ENCODE data around the gene PDCD6IP. TPM values are rescaled to one million over a fixed set of nuclear protein-coding genes. Genes with fewer than 3 reads are reported as not detected.
A peak's percentile ranks its signal among the peaks of the same experiment; 100 is the strongest.

Gene PDCD6IP
- total and polyA plus RNA-seq, 2 donors (not counting 1 experiment from before 2014, with no cell fraction given) = 99.4 to 146 TPM

GRCh38 chr3:33758864-33759263 lies 39.6 kb upstream of the PDCD6IP start:
- no peaks in the 10 kb centered on the region for H3K79me2 ChIP-seq (ENCODE audit: control insufficient read depth, insufficient read depth, low read length)
- no peak overlapping the region for H2AFZ ChIP-seq (ENCODE audit: low read length)
- peak in 1 of 2 donors; percentile 5 for DNase-seq (ENCODE audit: low read depth in 2 of 2)
- H3K4me1 ChIP-seq (ENCODE audit: control insufficient read depth, extremely low read depth, insufficient read depth, low read length) = no peaks in the 10 kb centered on the region
- no peaks in the 10 kb centered on the region for H3K36me3 ChIP-seq (ENCODE audit: control insufficient read depth, insufficient read depth, low read length)
- no peak overlapping the region for H3K4me3 ChIP-seq (replicated peaks in 1 of 4; ENCODE audit: control extremely low read depth in 1 of 4, insufficient read depth in 1 of 4, low read depth in 3 of 4, low read length in 4 of 4)
- H3K27ac ChIP-seq (ENCODE audit: insufficient read depth, low read length) = no peak overlapping the region
- no peaks in the 10 kb centered on the region for H4K20me1 ChIP-seq (ENCODE audit: control insufficient read depth, extremely low read depth, insufficient read depth, low read length)
- H3K9me3 ChIP-seq (ENCODE audit: control insufficient read depth, insufficient read depth, low read depth, low read length) = no peaks in the 10 kb centered on the region
- TF ChIP-seq EZH2 (IDR thresholded peaks at IDR 0.05; ENCODE audit: low read length, missing control alignments) (no peak), CTCF (conservative IDR thresholded peaks at IDR 0.05 in 1 of 2, IDR thresholded peaks at IDR 0.05 in 1 of 2; ENCODE audit: low read depth in 1 of 2, low read length in 2 of 2) (no peak)
- H3K9ac ChIP-seq (ENCODE audit: insufficient read depth, low read length) = no peak overlapping the region
- H3K27me3 ChIP-seq (ENCODE audit: control insufficient read depth, insufficient read depth, low read length) = no peaks in the 10 kb centered on the region
- H3K4me2 ChIP-seq (ENCODE audit: extremely low read depth, insufficient read depth, low read length) = no peak overlapping the region

GRCh38 chr3:33768578-33769330 lies 29.7 kb upstream of the PDCD6IP start:
- Histone ChIP-seq H3K27ac (ENCODE audit: insufficient read depth, low read length) (no peak overlapping the region), H3K4me1 (ENCODE audit: control insufficient read depth, extremely low read depth, insufficient read depth, low read length) (no peaks in the 10 kb centered on the region), H3K9ac (ENCODE audit: insufficient read depth, low read length) (no peak overlapping the region), H3K36me3 (ENCODE audit: control insufficient read depth, insufficient read depth, low read length) (no peaks in the 10 kb centered on the region), H3K9me3 (ENCODE audit: control insufficient read depth, insufficient read depth, low read depth, low read length) (no peaks in the 10 kb centered on the region), H3K4me3 (replicated peaks in 1 of 4; ENCODE audit: control extremely low read depth in 1 of 4, insufficient read depth in 1 of 4, low read depth in 3 of 4, low read length in 4 of 4) (no peak overlapping the region), H2AFZ (ENCODE audit: low read length) (no peak overlapping the region), H3K4me2 (ENCODE audit: extremely low read depth, insufficient read depth, low read length) (no peak overlapping the region), H4K20me1 (ENCODE audit: control insufficient read depth, extremely low read depth, insufficient read depth, low read length) (no peaks in the 10 kb centered on the region), H3K27me3 (ENCODE audit: control insufficient read depth, insufficient read depth, low read length) (no peaks in the 10 kb centered on the region), H3K79me2 (ENCODE audit: control insufficient read depth, insufficient read depth, low read length) (no peaks in the 10 kb centered on the region)
- TF ChIP-seq CTCF (conservative IDR thresholded peaks at IDR 0.05 in 1 of 2, IDR thresholded peaks at IDR 0.05 in 1 of 2; ENCODE audit: low read depth in 1 of 2, low read length in 2 of 2) = no peak
- TF ChIP-seq EZH2 (IDR thresholded peaks at IDR 0.05; ENCODE audit: low read length, missing control alignments) = no peak
- DNase-seq (ENCODE audit: low read depth in 2 of 2) = no peak

- no peak overlapping the region for H3K27ac ChIP-seq (ENCODE audit: insufficient read depth, low read length)
- no peak overlapping the region for H3K9ac ChIP-seq (ENCODE audit: insufficient read depth, low read length)
- H3K27me3 ChIP-seq (ENCODE audit: control insufficient read depth, insufficient read depth, low read length) = no peaks in the 10 kb centered on the region
- H4K20me1 ChIP-seq (ENCODE audit: control insufficient read depth, extremely low read depth, insufficient read depth, low read length) = no peaks in the 10 kb centered on the region
- TF ChIP-seq EZH2 (IDR thresholded peaks at IDR 0.05; ENCODE audit: low read length, missing control alignments) = no peak
- no peak for TF ChIP-seq CTCF (conservative IDR thresholded peaks at IDR 0.05 in 1 of 2, IDR thresholded peaks at IDR 0.05 in 1 of 2; ENCODE audit: low read depth in 1 of 2, low read length in 2 of 2)
- H3K4me3 ChIP-seq (replicated peaks in 1 of 4; ENCODE audit: control extremely low read depth in 1 of 4, insufficient read depth in 1 of 4, low read depth in 3 of 4, low read length in 4 of 4) = no peak overlapping the region
- H3K36me3 ChIP-seq (ENCODE audit: control insufficient read depth, insufficient read depth, low read length) = no peaks in the 10 kb centered on the region
- DNase-seq (ENCODE audit: low read depth in 2 of 2) = no peak
- H3K4me2 ChIP-seq (ENCODE audit: extremely low read depth, insufficient read depth, low read length) = no peak overlapping the region
- no peak overlapping the region for H2AFZ ChIP-seq (ENCODE audit: low read length)
- no peaks in the 10 kb centered on the region for H3K79me2 ChIP-seq (ENCODE audit: control insufficient read depth, insufficient read depth, low read length)
- no peaks in the 10 kb centered on the region for H3K9me3 ChIP-seq (ENCODE audit: control insufficient read depth, insufficient read depth, low read depth, low read length)
- H3K4me1 ChIP-seq (ENCODE audit: control insufficient read depth, extremely low read depth, insufficient read depth, low read length) = no peaks in the 10 kb centered on the region
These were observed 24.8 kb upstream of the PDCD6IP start for GRCh38 chr3:33773637-33774036.
